ENCODE results near the gene ASPHD1.

- TF ChIP-seq CTCF (conservative IDR thresholded peaks at IDR 0.05; ENCODE audit: low read depth, low read length), result no peak
- no peak for TF ChIP-seq EZH2 (IDR thresholded peaks at IDR 0.05; ENCODE audit: low read length, unreplicated experiment)
Measured at GRCh38 chr16:29911676-29912010, 11.4 kb downstream of the ASPHD1 start.
